SK-N-SH (cell line): ENCODE results near the gene VEGFB. TPM values are rescaled to one million over a fixed set of nuclear protein-coding genes. Genes with fewer than 3 reads are reported as not detected.

Experiments used
- CTCF ChIA-PET: fragments of 300-600, 350-600 bp; formaldehyde crosslinking; extraction: SDS; loops from one replicate; lab custom pipeline; 2021; lab: Yijun Ruan, JAX
- POLR2A ChIA-PET: fragments of 350-600 bp; sonication (Branson Sonifier 250); formaldehyde crosslinking; extraction: SDS; loops from one replicate; lab custom pipeline; 2020; ENCODE audit warnings: antibody characterized with exemption, inconsistent platforms; lab: Yijun Ruan, JAX
- DNase-seq: peaks from one replicate; pipeline ENCODE4 v3.0.0; 2012
- H2AFZ ChIP-seq: fragments of 200-600 bp; sonication (generic); 2 replicates; pipeline ENCODE4 v1.8.1; 2016; ENCODE audit warnings: antibody characterized with exemption, mild to moderate bottlenecking, low read depth
- H3F3A ChIP-seq: fragments of 200-600 bp; sonication (generic); replicated peaks from 2 replicates; pipeline ENCODE3; 2016; ENCODE audit warnings: antibody characterized with exemption, mild to moderate bottlenecking; ENCODE audit not compliant: insufficient read depth
- H3K27ac ChIP-seq, 2 experiments: fragments of 200-500 bp in 1 of 2; fragments of 200-600 bp in 1 of 2; sonication (Bioruptor generic) in 1 of 2; sonication (generic), shearing (Covaris generic) in 1 of 2; 2 replicates each; pipeline versions ENCODE4 v1.5.1 to v1.6.1; 2014 to 2016; ENCODE audit warnings: low read depth in 2 of 2, inconsistent platforms in 1 of 2, low read length in 1 of 2, mild to moderate bottlenecking in 1 of 2, mixed read lengths in 1 of 2
- H3K27me3 ChIP-seq: fragments of 200-600 bp; sonication (generic), shearing (Covaris generic); 2 replicates; pipeline ENCODE4 v1.6.1; 2016; ENCODE audit warnings: mixed run types; ENCODE audit not compliant: insufficient read depth
- H3K36me3 ChIP-seq, 2 experiments: fragments of 200-500 bp in 1 of 2; fragments of 200-600 bp in 1 of 2; sonication (Bioruptor generic) in 1 of 2; sonication (generic) in 1 of 2; replicated peaks in 1 of 2; 2 replicates each; pipeline versions ENCODE3 to v1.5.1; 2014 to 2016; ENCODE audit warnings: low read length in 1 of 2, mild to moderate bottlenecking in 1 of 2; ENCODE audit not compliant: insufficient read depth in 2 of 2, control insufficient read depth in 1 of 2
- H3K4me1 ChIP-seq, 2 experiments: fragments of 200-500 bp in 1 of 2; fragments of 200-600 bp in 1 of 2; sonication (Bioruptor generic) in 1 of 2; sonication (generic), shearing (Covaris generic) in 1 of 2; 2 replicates each; pipeline versions ENCODE4 v1.5.1 to v1.6.1; 2014 to 2016; ENCODE audit warnings: low read depth in 1 of 2, low read length in 1 of 2, mixed run types in 1 of 2; ENCODE audit not compliant: insufficient read depth in 2 of 2, control insufficient read depth in 1 of 2
- H3K4me2 ChIP-seq: fragments of 200-600 bp; sonication (generic), shearing (Covaris generic); 2 replicates; pipeline ENCODE4 v1.6.1; 2017; ENCODE audit warnings: mixed run types
- H3K4me3 ChIP-seq, 2 experiments: fragments of 200-500 bp in 1 of 2; fragments of 200-600 bp in 1 of 2; sonication (Bioruptor generic) in 1 of 2; sonication (generic), shearing (Covaris generic) in 1 of 2; 2 replicates each; pipeline versions ENCODE4 v1.5.1 to v1.8.1; 2014 to 2016; ENCODE audit warnings: low read depth in 2 of 2, inconsistent platforms in 1 of 2, low read length in 1 of 2, mild to moderate bottlenecking in 1 of 2, mixed read lengths in 1 of 2, moderate library complexity in 1 of 2
- H3K79me2 ChIP-seq: fragments of 200-600 bp; sonication (generic); 2 replicates; pipeline ENCODE4 v1.8.1; 2017; ENCODE audit warnings: mild to moderate bottlenecking; ENCODE audit not compliant: insufficient read depth
- H3K9ac ChIP-seq: fragments of 200-600 bp; sonication (generic); 2 replicates; pipeline ENCODE4 v1.6.1; 2017; ENCODE audit warnings: mixed run types
- H3K9me2 ChIP-seq: fragments of 200-600 bp; sonication (generic); 2 replicates; pipeline ENCODE4 v1.6.1; 2017; ENCODE audit warnings: mixed run types
- H3K9me3 ChIP-seq: fragments of 200-600 bp; sonication (generic); 2 replicates; pipeline ENCODE4 v1.6.1; 2017; ENCODE audit warnings: mixed run types, mild to moderate bottlenecking, moderate library complexity
- H4K20me1 ChIP-seq: fragments of 200-600 bp; sonication (generic); 2 replicates; pipeline ENCODE4 v1.6.1; 2017; ENCODE audit warnings: mild to moderate bottlenecking, mixed run types; ENCODE audit not compliant: insufficient read depth
- CTCF ChIP-seq: fragments of 200-600 bp; sonication (generic); IDR thresholded peaks from 2 replicates; pipeline ENCODE4 v1.6.1; 2017; ENCODE audit warnings: antibody characterized with exemption, mild to moderate bottlenecking, moderate library complexity
- ELF1 ChIP-seq: IDR thresholded peaks from 2 replicates; pipeline ENCODE4 v1.4.0; 2012
- GABPA ChIP-seq: IDR thresholded peaks from 2 replicates; pipeline ENCODE4 v1.4.0; 2012; ENCODE audit warnings: low read depth, mild to moderate bottlenecking
- GATA2 ChIP-seq: sonication (generic); formaldehyde crosslinking; IDR thresholded peaks from 2 replicates; pipeline ENCODE4 v1.5.0; 2020; ENCODE audit warnings: mild to moderate bottlenecking, missing genetic modification reagents
- IRF3 ChIP-seq: fragments of 150-350 bp; IDR thresholded peaks from 2 replicates; pipeline ENCODE4 v1.6.1; 2016; ENCODE audit warnings: mild to moderate bottlenecking, low read depth, low read length
- MAX ChIP-seq: IDR thresholded peaks from 2 replicates; pipeline ENCODE4 v1.4.0; 2012; ENCODE audit warnings: low read depth
- NRF1 ChIP-seq: IDR thresholded peaks from 2 replicates; pipeline ENCODE4 v1.6.1; 2012; ENCODE audit warnings: low read depth, mild to moderate bottlenecking, low read length
- POLR2AphosphoS5 ChIP-seq: IDR thresholded peaks from 2 replicates; pipeline ENCODE4 v1.6.1; 2012; ENCODE audit warnings: low read depth, low read length
- RCOR1 ChIP-seq: fragments of 150-350 bp; IDR thresholded peaks from 2 replicates; pipeline ENCODE4 v1.6.1; 2017; ENCODE audit warnings: antibody characterized with exemption, low read length
- REST ChIP-seq: IDR thresholded peaks from 2 replicates; pipeline ENCODE4 v1.6.1; 2012; ENCODE audit warnings: mild to moderate bottlenecking, low read depth, low read length, moderate library complexity
- TCF12 ChIP-seq: IDR thresholded peaks from 2 replicates; pipeline ENCODE4 v1.4.0; 2012
- TEAD4 ChIP-seq: IDR thresholded peaks from 2 replicates; pipeline ENCODE4 v1.4.0; 2012; ENCODE audit warnings: mild to moderate bottlenecking, borderline replicate concordance; ENCODE audit not compliant: insufficient read depth
- USF1 ChIP-seq: IDR thresholded peaks from 2 replicates; pipeline ENCODE4 v1.4.0; 2012; ENCODE audit warnings: low read depth, borderline replicate concordance
- YY1 ChIP-seq: IDR thresholded peaks from 2 replicates; pipeline ENCODE4 v1.4.0; 2012; ENCODE audit warnings: low read depth, mild to moderate bottlenecking
- ZBTB33 ChIP-seq: IDR thresholded peaks from 2 replicates; pipeline ENCODE4 v1.4.0; 2012; ENCODE audit warnings: low read depth, borderline replicate concordance
- WGBS: methylation state at CpG from one replicate; pipeline ENCODE4 v1.1.6; 2017; ENCODE audit warnings: low lambda C conversion rate; 5-methylcytosine and 5-hydroxymethylcytosine counted together
- polyA plus RNA-seq, 3 experiments: library from polyadenylated mRNA; depleted of rRNA; stranded (reverse); fragments of >200 nt; gene quantifications; 2 replicates each; pipeline ENCODE4 v1.2.3, GENCODE V29; 2012

VEGFB gene
- polyA plus RNA-seq, 1 of the 3 experiments (the other 2 are of a cell fraction), result 29.9 TPM

GRCh38 chr11:64278576-64279190, 44.3 kb downstream of the VEGFB start:
- no peak overlapping the region for H3K27ac ChIP-seq
- no peak for DNase-seq
- H3K9ac ChIP-seq, result no peak overlapping the region
- H3K9me3 ChIP-seq, result no peaks in the 10 kb centered on the region
- H3K4me2 ChIP-seq, result no peak overlapping the region
- CTCF ChIA-PET, result interaction anchor here (0.9 to 2.2 kb wide), 5 partner anchors 12 to 77 kb away, joined by 3 to 7 read pairs (median 3); partner anchors contain the start of genes CATSPERZ and KCNK4
- H3K4me1 ChIP-seq, result peaks cover 0 to 5% of the 10 kb centered on the region in 2 experiments; a peak in 1 of 4 replicates
- WGBS, result 82% methylated on average over 6 of the region's 8 CpGs
- no peaks in the 10 kb centered on the region for H3K27me3 ChIP-seq
- H3K9me2 ChIP-seq, result no peaks in the 10 kb centered on the region
- no peak overlapping the region for H3K4me3 ChIP-seq
- H3F3A ChIP-seq, result no peaks in the 10 kb centered on the region
- peaks cover 9 to 22% of the 10 kb centered on the region in 2 experiments for H3K36me3 ChIP-seq
- peaks cover 16% of the 10 kb centered on the region for H3K79me2 ChIP-seq
- no peak overlapping the region for H2AFZ ChIP-seq
- no peaks in the 10 kb centered on the region for H4K20me1 ChIP-seq
- TF ChIP-seq YY1 (no peak), TEAD4 (no peak), GATA2 (CRISPR knock-in tag) (no peak), USF1 (no peak), RCOR1 (no peak), TCF12 (no peak), ELF1 (no peak), NRF1 (no peak), CTCF (no peak), ZBTB33 (no peak), REST (no peak), GABPA (no peak), MAX (no peak), POLR2AphosphoS5 (no peak), IRF3 (no peak)
- POLR2A ChIA-PET, result interaction anchor here (0.6 kb wide), 1 partner anchor 17 kb away, joined by 3 read pairs; no protein-coding TSS in a partner anchor
